ENCODE data around the gene RNF213.
A peak's percentile ranks its signal among the peaks of the same experiment; 100 is the strongest.
"Not testable (repeated sequence)": the region's sequence is repeated elsewhere in the genome, so short reads cannot be mapped to it uniquely, and the experiment has no call there.

The RNF213 gene

DNA sequence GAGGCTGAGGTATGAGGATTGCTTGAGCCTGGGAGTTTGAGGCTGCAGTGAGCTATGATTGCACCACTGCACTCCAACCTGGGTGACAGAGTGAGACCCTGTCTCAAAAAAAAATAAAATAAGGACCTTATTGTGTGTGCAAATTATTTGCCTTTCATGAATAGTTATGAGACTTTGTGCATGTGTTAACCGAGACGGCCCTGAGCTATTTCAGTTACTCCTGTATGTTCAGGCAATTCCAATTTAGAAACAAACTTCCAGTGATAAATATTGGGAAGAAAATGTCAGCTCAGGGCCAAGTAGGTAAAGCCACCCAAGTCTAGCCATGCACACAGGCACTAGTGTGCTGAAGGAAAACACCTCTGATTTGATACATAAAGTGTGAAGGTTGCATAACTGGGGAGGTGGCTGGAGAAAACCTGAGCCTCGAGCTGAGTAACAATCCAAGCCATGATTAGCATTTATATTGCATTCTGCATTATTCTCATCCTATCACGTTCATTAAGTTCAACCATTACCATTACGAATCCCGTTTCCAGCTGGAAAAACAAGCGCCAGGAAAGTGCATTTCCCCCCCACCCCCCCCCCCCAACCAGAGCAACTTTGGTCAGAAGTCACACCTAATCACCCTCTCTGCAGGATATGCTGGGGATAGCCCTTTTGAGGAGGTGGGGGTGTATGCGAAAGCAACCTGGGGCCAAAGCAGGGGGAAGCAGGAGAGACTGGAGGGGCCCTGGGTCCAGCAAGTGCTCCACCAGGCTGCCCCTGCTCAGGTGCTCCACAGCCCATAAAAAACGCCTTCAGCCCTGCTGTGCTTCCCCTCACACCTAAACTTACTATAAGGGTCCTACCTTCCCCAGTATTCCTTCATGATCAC lies 135.7 kb downstream of the RNF213 start:
- DNase-seq: no peak

DNA sequence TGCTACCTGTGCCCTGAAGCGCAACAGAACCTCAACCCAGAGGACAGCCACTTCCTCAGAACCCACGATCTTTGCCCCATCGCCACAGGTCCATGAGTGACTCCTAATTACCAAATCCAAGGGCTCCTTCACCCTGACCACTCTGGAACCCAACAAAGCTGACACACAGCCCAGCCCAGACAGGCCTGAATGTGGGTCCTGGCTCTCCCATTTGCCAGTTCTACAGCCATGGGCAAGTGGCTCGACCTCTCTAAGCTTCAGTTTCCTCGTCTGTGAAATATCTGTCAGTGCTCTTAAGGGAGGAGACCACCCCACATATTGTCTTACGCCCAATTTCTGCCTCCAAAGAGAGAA lies 136.4 kb downstream of the RNF213 start:
- DNase-seq: no peak

DNA sequence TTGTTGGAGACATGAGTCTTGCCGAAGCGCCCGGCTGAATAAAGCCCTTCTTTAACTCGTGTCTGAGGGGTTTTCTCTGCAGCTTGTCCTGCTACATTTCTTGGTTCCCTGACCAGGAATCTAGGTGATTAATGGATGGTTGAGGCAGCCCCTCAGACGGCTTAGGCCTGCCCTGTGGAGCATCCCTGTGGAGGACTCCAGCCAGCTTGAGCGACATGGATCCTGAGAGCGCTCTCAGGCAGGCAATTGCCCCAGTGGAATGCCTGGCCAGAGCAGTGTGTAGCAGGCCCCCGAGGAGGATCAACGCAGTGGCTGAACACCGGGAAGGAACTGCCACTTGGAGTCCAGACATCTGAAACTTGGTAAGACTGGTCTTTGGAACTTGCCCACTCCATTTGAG lies 137.0 kb downstream of the RNF213 start:
- DNase-seq: no peak

DNA sequence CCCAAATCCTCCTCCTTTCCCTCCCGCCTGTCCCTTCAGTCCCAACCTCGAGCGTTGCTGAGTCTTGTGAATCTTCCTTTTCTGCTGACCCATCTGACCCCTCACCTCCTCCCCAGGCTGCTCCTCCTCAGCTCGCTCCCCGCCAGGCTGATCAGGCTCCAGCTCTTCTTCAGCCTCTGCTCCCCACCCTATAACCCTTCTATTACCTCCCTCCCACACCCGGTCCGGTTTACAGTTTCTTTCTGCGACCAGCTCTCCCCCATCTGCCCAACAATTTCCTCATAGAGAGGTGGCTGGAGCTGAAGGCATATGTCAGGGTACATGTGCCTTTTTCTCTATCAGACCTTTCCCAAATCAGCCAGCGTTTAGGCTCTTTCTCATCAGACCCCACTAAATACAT lies 140.4 kb downstream of the RNF213 start:
- not testable (repeated sequence) for DNase-seq

DNA sequence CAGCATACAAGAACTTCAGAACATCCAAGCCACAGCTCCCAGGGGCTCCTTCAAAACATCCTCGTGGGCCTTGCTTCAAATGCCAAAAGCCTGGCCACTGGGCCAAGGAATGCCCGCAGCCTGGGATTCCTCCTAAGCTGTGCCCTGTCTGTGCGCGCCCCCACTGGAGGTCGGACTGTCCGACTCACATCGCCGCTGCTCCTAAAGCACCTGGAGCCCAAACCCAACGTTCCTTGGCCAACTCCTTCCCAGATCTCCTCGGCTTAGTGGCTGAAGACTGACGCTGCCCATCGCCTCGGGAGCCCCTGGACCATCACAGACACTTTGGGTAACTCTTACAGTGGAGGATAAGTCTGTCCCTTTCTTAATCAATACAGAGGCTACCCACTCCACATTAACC lies 141.4 kb downstream of the RNF213 start:
- not testable (repeated sequence) for DNase-seq

DNA sequence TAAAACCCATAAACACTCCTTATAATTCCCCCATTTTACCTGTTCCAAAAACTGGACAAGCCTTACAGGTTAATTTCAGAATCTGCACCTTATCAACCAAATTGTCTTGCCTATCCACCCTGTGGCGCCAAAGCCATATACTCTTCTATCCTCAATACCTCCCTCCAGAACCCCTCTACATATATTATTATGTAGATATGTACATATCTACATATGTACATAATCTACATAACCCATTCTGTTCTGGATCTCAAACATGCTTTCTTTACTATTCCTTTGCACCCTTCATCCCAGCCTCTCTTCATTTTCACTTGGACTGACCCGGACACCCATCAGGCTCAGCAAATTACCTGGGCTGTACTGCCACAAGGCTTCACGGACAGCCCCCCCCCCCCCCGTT lies 142.3 kb downstream of the RNF213 start:
- no peak for DNase-seq

DNA sequence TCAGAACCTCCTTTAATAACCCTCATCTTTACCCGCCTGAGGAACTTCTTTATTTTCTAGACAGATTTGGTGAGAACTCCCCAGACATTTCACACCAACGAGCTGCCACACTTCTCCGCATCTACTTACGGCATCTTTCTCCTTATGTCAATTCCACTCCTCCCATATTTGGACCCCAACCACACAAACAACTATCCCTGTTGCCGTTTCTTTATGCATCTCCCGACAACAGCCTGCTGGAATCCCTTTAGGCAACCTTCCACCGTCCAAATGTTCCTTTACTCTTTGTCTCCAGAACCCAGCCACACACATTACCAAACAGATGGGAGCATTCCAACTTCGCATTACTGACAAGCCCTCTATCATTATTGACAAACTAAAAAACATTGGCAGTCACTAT lies 145.5 kb downstream of the RNF213 start:
- no peak for DNase-seq

DNA sequence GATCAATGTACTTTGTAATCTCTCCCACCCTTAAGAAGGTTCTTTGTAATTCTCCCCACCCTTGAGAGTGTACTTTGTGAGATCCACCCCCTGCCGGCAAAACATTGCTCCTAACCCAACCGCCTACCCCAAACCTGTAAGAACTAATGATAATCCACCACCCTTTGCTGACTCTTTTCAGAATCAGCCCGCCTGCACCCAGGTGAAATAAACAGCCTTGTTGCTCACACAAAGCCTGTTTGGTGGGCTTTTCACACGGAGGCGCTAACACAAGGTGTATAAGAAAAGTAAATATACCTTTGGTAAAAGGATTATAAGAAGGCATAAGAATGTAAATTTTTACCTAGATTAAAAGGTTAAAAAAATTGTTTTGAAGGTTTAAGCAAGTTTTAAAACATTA lies 147.3 kb downstream of the RNF213 start:
- not testable (repeated sequence) for DNase-seq

DNA sequence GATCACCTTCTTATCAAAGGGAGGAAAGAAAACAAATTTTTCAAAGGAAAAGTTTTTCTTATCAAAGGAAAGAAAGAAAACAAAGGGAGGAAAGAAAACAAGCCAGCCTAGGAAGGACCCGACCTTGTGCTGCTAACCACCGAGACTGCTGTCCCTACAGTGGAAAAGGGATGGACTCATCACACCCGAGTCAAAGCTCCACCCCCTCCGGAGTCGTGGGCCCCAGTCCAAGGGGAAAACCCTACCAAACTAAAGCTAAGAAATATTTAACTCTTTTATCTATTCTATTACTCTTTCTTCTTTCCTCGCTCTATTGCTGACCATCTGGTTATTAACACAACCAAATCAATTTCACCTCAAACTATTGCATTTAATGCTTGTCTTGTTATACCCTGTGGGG lies 148.2 kb downstream of the RNF213 start:
- no peak for DNase-seq

DNA sequence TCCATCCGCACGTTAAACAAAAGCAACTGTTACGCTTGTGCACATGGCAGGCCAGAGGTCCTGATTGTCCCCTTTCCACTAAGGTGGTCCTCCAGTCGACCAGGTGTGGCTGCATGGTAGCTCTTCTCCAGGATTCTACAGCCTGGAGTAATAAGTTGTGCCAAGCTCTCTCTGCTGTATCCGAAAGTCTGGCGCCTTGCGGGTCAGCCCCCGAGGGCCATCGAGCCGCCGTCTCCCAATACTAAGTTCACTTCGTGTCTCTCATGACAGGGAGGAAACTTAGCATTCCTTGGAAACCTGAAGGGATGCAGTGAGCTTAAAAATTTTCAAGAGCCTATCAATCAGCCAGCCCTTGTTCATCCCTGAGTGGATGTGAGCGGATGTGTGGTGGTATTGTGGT lies 149.0 kb downstream of the RNF213 start:
- no peak for DNase-seq

DNA sequence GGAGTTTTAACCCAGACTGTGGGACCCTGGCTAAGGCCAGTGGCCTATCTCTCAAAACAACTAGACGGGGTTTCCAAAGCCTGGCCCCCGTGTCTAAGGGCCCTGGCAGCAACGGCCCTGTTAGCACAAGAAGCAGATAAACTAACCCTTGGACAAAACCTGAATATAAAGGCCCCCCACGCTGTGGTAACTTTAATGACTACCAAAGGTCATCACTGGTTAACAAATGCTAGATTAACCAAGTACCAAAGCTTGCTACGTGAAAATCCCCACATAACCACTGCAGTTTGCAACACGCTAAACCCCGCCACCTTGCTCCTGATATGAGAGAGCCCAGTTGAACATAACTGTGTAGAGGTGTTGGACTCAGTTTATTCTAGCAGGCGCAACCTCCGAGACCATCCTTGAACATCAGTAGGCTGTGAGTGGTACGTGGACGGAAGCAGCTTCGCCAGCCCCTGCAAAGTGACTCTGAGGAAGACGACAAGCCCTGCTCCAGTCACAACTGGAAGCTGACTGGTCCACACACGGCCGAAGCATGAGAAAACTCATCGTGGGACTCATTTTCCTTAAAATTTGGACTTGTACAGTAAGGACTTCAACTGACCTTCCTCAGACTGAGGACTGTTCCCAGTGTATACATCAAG lies 149.9 kb downstream of the RNF213 start:
- DNase-seq: not testable (repeated sequence)

DNA sequence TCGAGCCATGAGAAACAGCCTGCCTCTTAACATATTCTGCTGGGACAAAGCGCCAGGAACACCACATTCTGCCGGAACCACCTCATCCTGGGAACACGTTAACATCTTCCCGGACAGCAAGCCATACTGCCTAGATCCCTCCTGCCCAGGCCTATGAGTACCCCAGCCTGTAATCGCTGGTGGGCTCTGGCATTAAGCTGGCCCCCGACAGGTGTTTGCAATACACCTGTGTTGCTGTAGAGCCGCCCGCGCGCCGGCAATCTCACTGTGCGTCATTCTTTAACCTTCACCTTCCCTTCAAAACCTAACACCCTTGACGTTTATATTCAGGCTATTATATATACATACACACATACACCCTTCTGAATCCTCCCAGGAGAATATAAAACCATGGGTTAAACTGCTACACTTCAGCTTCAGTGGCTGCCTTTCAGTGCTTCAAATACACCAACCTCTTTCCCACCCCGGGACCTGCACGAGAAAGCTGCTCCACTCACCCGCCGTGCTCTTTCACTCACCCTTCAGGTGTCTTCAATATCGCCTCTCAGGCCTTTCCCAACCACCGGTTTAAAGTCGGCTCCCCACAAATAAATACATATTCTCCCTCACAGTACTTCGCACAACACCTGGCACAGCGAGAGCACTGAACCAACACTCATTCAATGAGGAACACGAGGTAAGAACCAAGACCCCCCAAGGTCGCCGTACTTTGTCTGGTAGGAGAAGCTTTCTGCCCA lies 153.3 kb downstream of the RNF213 start:
- DNase-seq: no peak

DNA sequence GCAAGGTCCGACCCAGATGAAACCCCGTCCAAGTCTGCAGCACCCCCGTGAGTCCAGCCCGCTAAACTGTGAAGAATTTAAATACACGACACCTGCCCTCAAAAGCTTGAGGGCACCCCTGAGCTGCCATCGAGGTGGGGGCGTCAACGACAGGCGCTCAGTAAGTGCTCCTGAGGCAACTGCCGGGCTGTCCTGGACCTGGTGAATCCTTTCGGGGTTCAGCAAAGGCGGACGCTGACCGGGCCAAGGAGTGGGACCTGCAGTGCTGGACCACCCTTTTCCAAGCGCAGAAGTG lies 153.8 kb downstream of the RNF213 start:
- no peak for DNase-seq

DNA sequence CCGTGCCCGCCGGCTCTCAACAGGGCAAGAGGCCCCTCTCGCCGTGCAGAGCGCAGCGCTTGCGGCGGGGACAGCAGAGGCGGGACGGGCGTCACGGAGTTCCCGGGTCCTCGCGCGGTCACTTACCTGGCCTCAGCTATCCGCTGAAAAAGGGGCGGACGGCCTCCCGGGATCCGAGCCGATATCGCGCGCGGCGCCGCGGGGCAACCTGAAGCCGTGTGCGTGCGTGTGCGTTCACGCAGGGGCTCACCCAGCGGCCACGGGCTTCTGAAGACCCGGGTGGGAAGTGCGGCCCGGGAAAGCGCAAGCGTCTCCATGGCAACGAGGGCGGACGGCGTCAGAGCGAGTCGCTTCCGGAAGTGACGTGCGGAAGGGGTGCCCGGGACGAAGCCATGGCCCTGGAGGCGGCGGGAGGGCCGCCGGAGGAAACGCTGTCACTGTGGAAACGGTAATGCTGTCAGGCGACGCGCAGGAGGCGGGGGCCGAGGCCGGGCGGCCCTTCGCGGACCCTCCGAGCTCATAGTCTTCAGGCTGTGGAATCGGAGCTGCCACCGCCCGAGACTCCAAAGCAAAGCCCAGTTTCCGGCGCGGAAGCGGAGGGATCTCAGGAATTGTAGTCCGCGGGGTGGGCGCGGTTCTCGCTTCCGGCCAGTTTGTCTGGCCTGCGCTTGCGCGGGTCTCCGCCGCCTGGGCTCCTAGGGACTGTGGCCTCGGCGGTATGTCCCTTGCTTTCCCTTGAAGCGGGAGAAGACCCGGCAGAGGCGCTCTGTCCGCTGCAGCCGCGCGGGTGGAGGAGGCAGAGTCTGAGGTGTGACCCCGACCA lies 154.4 kb downstream of the RNF213 start, which contains the start of gene ENDOV:
Gene ENDOV (plus strand): TSS at position 365 of the 823 bp plus-strand sequence. CDS start 28 bp downstream, at position 393.
- DNase-seq: peak; percentile 80

DNA sequence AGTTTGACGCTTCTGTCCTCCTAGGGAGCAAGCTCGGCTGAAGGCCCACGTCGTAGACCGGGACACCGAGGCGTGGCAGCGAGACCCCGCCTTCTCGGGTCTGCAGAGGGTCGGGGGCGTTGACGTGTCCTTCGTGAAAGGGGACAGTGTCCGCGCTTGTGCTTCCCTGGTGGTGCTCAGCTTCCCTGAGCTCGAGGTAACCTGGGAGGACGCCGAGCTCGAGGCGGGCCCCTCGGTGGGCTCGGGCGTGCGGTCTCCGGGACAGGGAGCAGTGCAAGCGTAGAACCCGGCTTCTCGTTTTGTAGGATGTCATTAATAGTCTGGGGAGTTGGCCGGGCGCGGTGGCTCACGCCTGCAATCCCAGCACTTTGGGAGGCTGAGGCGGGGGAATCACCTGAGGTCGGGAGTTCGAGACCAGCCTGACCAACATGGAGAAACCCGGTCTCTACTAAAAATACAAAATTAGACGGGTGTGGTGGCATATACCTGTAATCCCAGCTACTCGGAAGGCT lies 155.0 kb downstream of the RNF213 start:
- no peak for DNase-seq

DNA sequence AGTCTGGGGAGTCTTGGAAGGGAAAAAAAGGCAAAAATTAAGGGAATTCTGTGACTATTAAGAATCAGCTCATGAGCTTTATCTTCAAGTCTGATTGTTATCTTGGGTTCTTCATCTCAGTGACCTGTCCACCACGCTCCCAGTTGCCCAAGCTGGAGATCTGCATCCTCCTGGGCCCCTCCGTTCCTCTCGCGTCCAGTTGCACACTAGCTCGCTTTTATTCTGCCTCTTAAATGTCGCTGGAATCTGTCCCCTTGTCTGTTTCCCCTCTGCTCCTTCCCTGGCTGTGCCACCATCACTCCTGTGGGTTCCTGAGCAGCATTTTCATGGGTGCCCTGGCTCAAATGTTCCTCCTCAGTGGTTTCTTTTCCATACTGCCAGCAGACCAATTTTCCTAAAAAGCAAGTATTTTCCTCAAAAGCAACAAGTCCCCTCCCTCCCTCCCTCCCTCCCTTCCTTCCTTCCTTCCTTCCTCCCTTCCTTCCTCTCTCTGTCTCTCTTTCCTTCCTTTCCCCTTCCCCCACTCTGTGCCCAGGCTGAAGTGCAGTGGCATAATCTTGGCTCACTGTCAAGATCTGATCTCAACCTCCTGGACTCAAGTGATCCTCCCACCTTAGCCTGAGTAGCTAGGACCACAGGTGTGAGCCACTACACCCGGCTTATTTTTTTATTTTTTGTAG lies 155.7 kb downstream of the RNF213 start:
- no peak for DNase-seq

DNA sequence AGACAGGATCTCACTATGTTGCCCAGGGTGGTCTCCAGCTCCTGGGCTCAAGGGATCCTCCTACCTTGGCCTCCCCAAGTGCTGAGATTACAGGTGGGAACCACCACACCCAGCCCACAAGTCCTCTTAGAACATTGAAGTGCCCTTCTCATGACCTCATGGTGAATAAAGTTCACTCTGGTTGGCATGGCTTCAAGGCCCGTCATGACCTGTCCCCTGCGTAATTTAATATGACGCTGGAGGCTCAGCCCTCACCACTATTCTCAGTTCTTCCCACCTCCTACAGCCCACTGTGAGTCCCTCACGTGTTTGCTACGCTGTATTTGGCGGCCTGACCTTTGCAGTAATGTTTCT lies 156.3 kb downstream of the RNF213 start:
- no peak for DNase-seq

DNA sequence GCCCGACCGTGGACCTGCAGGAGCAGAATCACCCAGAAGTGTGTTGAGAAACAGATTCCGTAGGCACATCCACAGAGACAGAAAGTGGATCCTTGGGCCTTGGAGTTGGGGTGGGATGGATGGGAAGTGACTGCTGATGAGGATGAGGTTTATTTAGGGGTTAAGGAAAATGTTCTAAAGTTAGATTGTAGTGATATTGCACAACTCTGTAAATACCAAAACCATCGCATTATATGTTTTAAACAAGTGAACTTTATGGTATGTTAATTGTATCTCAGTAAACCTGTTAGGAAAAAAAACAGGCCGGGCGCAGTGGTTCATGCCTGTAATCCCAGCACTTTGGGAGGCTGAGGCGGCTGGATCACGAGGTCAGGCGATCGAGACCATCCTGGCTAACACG lies 157.9 kb downstream of the RNF213 start:
- no peak for DNase-seq

DNA sequence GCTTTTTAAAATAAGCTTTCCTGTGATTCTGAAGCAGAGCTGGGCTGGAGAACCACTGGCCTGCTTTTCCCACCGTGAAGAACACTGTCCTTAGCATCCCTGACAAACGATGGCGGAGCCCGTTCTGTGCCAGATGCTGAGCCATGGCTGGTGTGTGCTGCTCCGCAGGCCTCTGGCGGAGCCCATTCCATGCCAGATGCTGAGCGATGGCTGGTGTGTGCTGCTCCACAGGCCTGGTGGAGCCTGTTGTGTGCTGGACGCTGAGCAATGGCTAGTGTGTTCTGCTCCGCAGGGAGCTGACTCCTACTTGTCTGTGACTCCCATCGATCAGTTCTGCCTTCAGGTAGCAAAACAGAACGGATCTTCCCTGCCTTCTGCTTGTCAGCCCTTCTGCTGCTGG lies 158.6 kb downstream of the RNF213 start:
- no peak for DNase-seq

DNA sequence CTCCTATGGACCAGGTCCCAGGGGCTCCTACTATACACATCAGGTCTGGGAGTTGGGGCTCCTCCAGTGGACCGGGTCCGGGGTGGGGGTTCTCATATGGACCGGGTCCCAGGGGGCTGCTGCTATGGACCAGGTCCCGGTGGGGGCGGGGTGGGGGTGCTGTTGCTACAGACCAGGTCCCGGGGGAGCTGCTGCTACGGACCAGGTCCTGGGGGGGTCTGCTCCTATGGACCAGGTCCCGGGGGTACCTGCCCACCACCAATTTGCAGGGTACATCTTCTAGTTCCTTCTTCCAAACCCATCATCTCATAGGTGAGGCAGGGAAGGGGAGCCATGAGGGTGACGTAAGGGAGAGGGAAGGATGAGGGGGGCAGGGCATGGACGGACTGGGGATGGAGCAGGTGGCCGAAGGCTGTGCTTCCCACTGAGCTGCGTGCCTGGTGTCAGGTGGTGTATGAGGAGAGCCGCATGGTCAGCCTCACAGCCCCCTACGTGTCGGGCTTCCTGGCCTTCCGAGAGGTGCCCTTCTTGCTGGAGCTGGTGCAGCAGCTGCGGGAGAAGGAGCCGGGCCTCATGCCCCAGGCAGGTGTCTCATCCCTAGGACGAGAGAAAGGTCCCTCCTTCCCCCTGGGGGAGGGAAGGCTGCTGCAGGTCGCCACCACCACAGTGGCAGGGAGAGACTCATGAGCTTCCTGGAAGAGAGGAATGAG lies 160.9 kb downstream of the RNF213 start:
- DNase-seq: no peak

DNA sequence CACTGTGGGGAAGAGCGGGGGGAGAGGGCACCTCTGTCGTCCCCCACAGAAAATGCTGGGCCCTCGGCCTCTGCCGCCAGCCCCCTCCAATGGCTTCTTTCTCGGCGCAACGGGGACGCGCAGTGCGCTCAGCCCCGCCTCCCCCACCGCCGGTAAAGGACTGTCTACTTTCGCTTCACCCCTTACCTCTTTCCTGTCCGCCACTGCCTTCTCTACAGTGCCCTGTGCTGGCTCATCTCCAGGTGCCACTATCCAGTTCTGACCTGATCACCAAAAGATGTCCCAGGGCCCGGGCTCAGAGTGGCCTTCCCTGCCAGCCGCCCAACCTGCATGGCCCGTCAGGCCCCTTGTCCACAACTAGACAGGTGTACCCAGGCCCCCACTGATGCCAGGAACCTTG lies 161.6 kb downstream of the RNF213 start:
- no peak for DNase-seq

DNA sequence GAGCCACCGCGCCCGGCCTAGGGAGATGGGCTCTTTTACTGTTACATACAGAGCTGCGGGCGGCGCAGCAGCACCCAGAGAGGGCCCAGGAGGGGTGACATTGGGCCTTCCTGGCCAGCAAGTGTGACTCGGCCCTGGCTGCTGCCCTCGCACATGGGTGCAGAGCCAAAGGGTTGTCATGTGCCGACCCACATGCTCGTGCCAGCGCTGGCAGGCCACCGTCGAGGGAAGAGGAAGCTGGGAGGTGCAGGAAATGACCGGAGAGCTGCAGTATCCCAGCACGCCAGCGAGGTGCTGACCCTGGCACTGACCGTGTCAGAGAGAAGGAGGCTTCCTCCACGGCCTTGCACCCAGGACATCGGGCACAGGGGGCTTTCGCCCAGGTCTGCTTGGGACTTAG lies 162.3 kb downstream of the RNF213 start:
- DNase-seq: no peak
